ENCODE data around the gene SERTM1.

DNA sequence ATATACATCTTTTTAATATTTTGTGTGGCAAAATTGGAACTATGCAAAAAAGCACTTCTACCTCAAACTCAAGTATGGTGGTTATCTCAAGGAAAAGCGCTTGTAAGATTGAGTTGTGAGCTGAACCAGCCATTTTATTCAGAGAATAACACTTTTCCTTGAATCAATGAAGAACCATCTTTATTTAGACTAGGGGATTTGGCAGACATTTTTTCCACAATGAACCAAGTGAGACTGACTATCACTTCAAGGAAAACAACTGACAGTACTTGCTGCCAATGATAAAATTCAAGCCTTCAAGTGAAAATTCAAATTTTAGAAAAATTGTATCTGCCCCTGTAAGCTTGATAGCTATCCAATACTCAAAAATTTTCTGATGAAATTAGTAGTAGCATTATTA lies 23.2 kb upstream of the SERTM1 start:
- TF ChIP-seq CTCF (IDR thresholded peaks at IDR 0.05): no peak
- no peak for TF ChIP-seq POLR2A (IDR thresholded peaks at IDR 0.05)

Data from gastroesophageal sphincter (tissue), 3 donors.